PC-3 (cell line): ENCODE measurements around the gene STK33. TPM values are rescaled to one million over a fixed set of nuclear protein-coding genes. Genes with fewer than 3 reads are reported as not detected.

Source experiments
- ATAC-seq: fragments of 200-7000 bp; cut with Tn5 transposase; 2 replicates; pipeline ENCODE4 v1.9.1; 2020; ENCODE audit warnings: mild to moderate bottlenecking, moderate library complexity
- BruUV-seq: library from RNA; stranded (reverse); fragments of 400-500 nt; replicated peaks from 2 replicates; lab custom pipeline; 2021; lab: Mats Ljungman, UMichigan
- CTCF ChIA-PET: fragments of 300-600 bp; sonication (Branson Sonifier 250); formaldehyde crosslinking; loops from one replicate; lab custom pipeline; 2022; ENCODE audit warnings: antibody characterized with exemption; lab: Charles Lee
- POLR2A ChIA-PET: fragments of 300-600 bp; sonication (Branson Sonifier 250); formaldehyde crosslinking; loops from one replicate; lab custom pipeline; 2022; ENCODE audit warnings: antibody characterized with exemption; ENCODE audit not compliant: unreplicated experiment; lab: Charles Lee
- DNase-seq: peaks from one replicate; pipeline ENCODE4 v3.0.0-alpha.2; 2015
- H2AFZ ChIP-seq: fragments of 300-600 bp; sonication (generic); 2 replicates; pipeline ENCODE4 v1.6.0; 2016; ENCODE audit warnings: antibody characterized with exemption, low read length
- H3F3A ChIP-seq: fragments of 300-600 bp; sonication (generic); one replicate; pipeline ENCODE4 v1.6.0; 2017; ENCODE audit warnings: antibody characterized with exemption, low read length, control low read depth, mild to moderate bottlenecking; ENCODE audit not compliant: unreplicated experiment
- H3K27ac ChIP-seq: fragments of 300-600 bp; sonication (generic); 2 replicates; pipeline ENCODE4 v1.5.1; 2016; ENCODE audit warnings: mild to moderate bottlenecking, low read length
- H3K27me3 ChIP-seq: fragments of 300-600 bp; sonication (generic); 2 replicates; pipeline ENCODE4 v1.6.1; 2016; ENCODE audit warnings: low read length, mixed read lengths
- H3K36me3 ChIP-seq: fragments of 300-600 bp; sonication (generic); 2 replicates; pipeline ENCODE4 v1.6.1; 2016; ENCODE audit warnings: low read depth, mixed run types, low read length, mixed read lengths
- H3K4me1 ChIP-seq: fragments of 300-600 bp; sonication (generic); 2 replicates; pipeline ENCODE4 v1.5.1; 2016; ENCODE audit warnings: low read length; ENCODE audit not compliant: insufficient read depth
- H3K4me2 ChIP-seq: fragments of 300-600 bp; sonication (generic); 2 replicates; pipeline ENCODE4 v1.6.0; 2016; ENCODE audit warnings: low read length
- H3K4me3 ChIP-seq: fragments of 300-600 bp; sonication (generic); 2 replicates; pipeline ENCODE4 v1.5.1; 2016; ENCODE audit warnings: mild to moderate bottlenecking, low read length, mixed read lengths
- H3K79me2 ChIP-seq: fragments of 300-600 bp; sonication (generic); 2 replicates; pipeline ENCODE4 v1.6.1; 2017; ENCODE audit warnings: low read length, mixed read lengths
- H3K9ac ChIP-seq: fragments of 300-600 bp; sonication (generic); 2 replicates; pipeline ENCODE4 v1.6.0; 2016; ENCODE audit warnings: mild to moderate bottlenecking, low read length
- H3K9me2 ChIP-seq: fragments of 300-600 bp; sonication (generic); replicated peaks from 2 replicates; pipeline ENCODE4 v1.6.1; 2016; ENCODE audit warnings: mixed run types, low read length, mixed read lengths
- H3K9me3 ChIP-seq: fragments of 300-600 bp; sonication (generic); 2 replicates; pipeline ENCODE4 v1.6.1; 2016; ENCODE audit warnings: low read length, mixed read lengths
- H4K20me1 ChIP-seq: fragments of 300-600 bp; sonication (generic); 2 replicates; pipeline ENCODE4 v1.6.1; 2016; ENCODE audit warnings: low read length, mixed read lengths
- CTCF ChIP-seq: fragments of 300-600 bp; sonication (generic); conservative IDR thresholded peaks from 2 replicates; pipeline ENCODE4 v1.5.1; 2017; ENCODE audit warnings: antibody characterized with exemption, low read depth, mild to moderate bottlenecking, low read length
- EZH2 ChIP-seq: fragments of 300-600 bp; sonication (generic); IDR thresholded peaks from one replicate; pipeline ENCODE4 v1.6.1; 2017; ENCODE audit warnings: antibody characterized with exemption, mild to moderate bottlenecking, low read length; ENCODE audit not compliant: unreplicated experiment
- EZH2phosphoT487 ChIP-seq: fragments of 300-600 bp; sonication (generic); IDR thresholded peaks from 2 replicates; pipeline ENCODE4 v1.6.1; 2018; ENCODE audit warnings: mild to moderate bottlenecking, antibody characterized with exemption, low read length, borderline replicate concordance
- intact Hi-C: fragments of 100-400 bp; cut with micrococcal nuclease; formaldehyde crosslinking; loops from 2 replicates; pipeline ENCODE4 v1.9.0; 2023
- total RNA-seq: library from RNA; depleted of rRNA; stranded (reverse); fragments of >200 nt; gene quantifications from 2 replicates; pipeline ENCODE4 v1.2.3, GENCODE V29; 2014

STK33 gene
- total RNA-seq, 1 experiment from 2014 or later, result not detected

- DNase-seq (no peak), ATAC-seq (no peak)
- H3K79me2 ChIP-seq, result no peaks in the 10 kb centered on the region
These were observed 241.7 kb downstream of the STK33 start for GRCh38 chr11:8352103-8352875.

GRCh38 chr11:8351223-8351622 lies 242.8 kb downstream of the STK33 start:
- CTCF ChIA-PET, result interaction anchor here (0.5 kb wide), 1 partner anchor 88 kb away, joined by 3 read pairs; no protein-coding TSS in a partner anchor
- Histone ChIP-seq H3K27me3 (peaks cover 8% of the 10 kb centered on the region; the same call in 1 of the 2 replicates), H2AFZ (no peak overlapping the region), H3K27ac (no peak overlapping the region), H3K9me3 (no peaks in the 10 kb centered on the region), H3K9ac (no peak overlapping the region), H3F3A (no peaks in the 10 kb centered on the region), H3K9me2 (no peaks in the 10 kb centered on the region), H3K36me3 (no peaks in the 10 kb centered on the region), H3K79me2 (no peaks in the 10 kb centered on the region), H3K4me1 (peaks cover 8% of the 10 kb centered on the region; the same call in 1 of the 2 replicates), H3K4me2 (no peak overlapping the region), H3K4me3 (no peak overlapping the region), H4K20me1 (no peaks in the 10 kb centered on the region)
- intact Hi-C loops, result no loop called here
- ATAC-seq, result no peak
- no TSS peak for BruUV-seq
- TF ChIP-seq EZH2 (no peak), CTCF (no peak), EZH2phosphoT487 (no peak)
- POLR2A ChIA-PET, result no interaction called here
- DNase-seq, result no peak

More at GRCh38 chr11:8352103-8352875, 241.7 kb downstream of the STK33 start:
- no peak overlapping the region for H3K4me3 ChIP-seq
- CTCF ChIA-PET, result no interaction called here
- intact Hi-C loops, result no loop called here
- BruUV-seq, result no TSS peak
- H3K4me2 ChIP-seq, result no peak overlapping the region
- H3K27me3 ChIP-seq, result peaks cover 8% of the 10 kb centered on the region; the same call in 1 of the 2 replicates
- TF ChIP-seq EZH2phosphoT487, result no peak
- TF ChIP-seq EZH2, result no peak
- TF ChIP-seq CTCF, result no peak
- no peak overlapping the region for H3K27ac ChIP-seq
- H3K9me2 ChIP-seq, result no peaks in the 10 kb centered on the region
- no peaks in the 10 kb centered on the region for H4K20me1 ChIP-seq
- no peak overlapping the region for H3K9ac ChIP-seq
- no peak overlapping the region for H2AFZ ChIP-seq
- H3F3A ChIP-seq, result no peaks in the 10 kb centered on the region
- peaks cover 8% of the 10 kb centered on the region; the same call in 1 of the 2 replicates for H3K4me1 ChIP-seq
- POLR2A ChIA-PET, result no interaction called here
- no peaks in the 10 kb centered on the region for H3K9me3 ChIP-seq
- H3K36me3 ChIP-seq, result no peaks in the 10 kb centered on the region

GRCh38 chr11:8347978-8348377 lies 246.1 kb downstream of the STK33 start:
- ChIA-PET POLR2A (no interaction called here), CTCF (no interaction called here)
- Histone ChIP-seq H3K27me3 (no peaks in the 10 kb centered on the region), H3K4me3 (no peak overlapping the region), H3K79me2 (no peaks in the 10 kb centered on the region), H3K9me2 (no peaks in the 10 kb centered on the region), H2AFZ (no peak overlapping the region), H3K36me3 (no peaks in the 10 kb centered on the region), H3K27ac (no peak overlapping the region), H3K9ac (no peak overlapping the region), H3K4me2 (no peak overlapping the region), H3F3A (no peaks in the 10 kb centered on the region), H4K20me1 (no peaks in the 10 kb centered on the region), H3K9me3 (no peaks in the 10 kb centered on the region), H3K4me1 (peaks cover 11% of the 10 kb centered on the region)
- ATAC-seq (no peak), DNase-seq (no peak)
- intact Hi-C loops, result no loop called here
- TF ChIP-seq EZH2phosphoT487, result no peak
- TF ChIP-seq EZH2, result no peak
- no peak for TF ChIP-seq CTCF
- no TSS peak for BruUV-seq
